WTC11 (cell line): ENCODE results near the gene NUF2. TPM values are rescaled to one million over a fixed set of nuclear protein-coding genes. Genes with fewer than 3 reads are reported as not detected.

ENCODE experiments used
- ATAC-seq: fragments of 200-7000 bp; cut with Tn5 transposase; 2 replicates; pipeline ENCODE4 v1.10.0; 2021; ENCODE audit warnings: mild to moderate bottlenecking, moderate library complexity
- CTCF ChIA-PET: fragments of 300-600 bp; sonication (Branson Sonifier 250); formaldehyde crosslinking; loops from one replicate; lab custom pipeline; 2021; ENCODE audit warnings: antibody characterized with exemption; lab: Charles Lee
- POLR2A ChIA-PET: fragments of 350-600 bp; sonication (Branson Sonifier 250); formaldehyde crosslinking; loops from one replicate; lab custom pipeline; 2021; ENCODE audit warnings: antibody characterized with exemption; lab: Charles Lee
- DNase-seq: peaks from one replicate; pipeline ENCODE4 v3.0.0; 2021; ENCODE audit warnings: low spot score
- H3K27ac Mint-ChIP-seq: 2 replicates; pipeline ENCODE4 v1.8.0; 2021; ENCODE audit warnings: mixed read lengths
- H3K27me3 Mint-ChIP-seq: 2 replicates; pipeline ENCODE4 v1.8.0; 2021; ENCODE audit warnings: low read depth, mild to moderate bottlenecking, moderate library complexity, mixed read lengths
- H3K36me3 Mint-ChIP-seq: 2 replicates; pipeline ENCODE4 v1.8.0; 2021; ENCODE audit warnings: mixed read lengths
- H3K4me1 Mint-ChIP-seq: 2 replicates; pipeline ENCODE4 v1.8.0; 2022; ENCODE audit warnings: mixed read lengths
- H3K4me3 Mint-ChIP-seq: 2 replicates; pipeline ENCODE4 v1.8.0; 2021; ENCODE audit warnings: mild to moderate bottlenecking, moderate library complexity, mixed read lengths
- H3K9me3 Mint-ChIP-seq: 2 replicates; pipeline ENCODE4 v1.8.0; 2021; ENCODE audit warnings: mixed read lengths
- ETV6 ChIP-seq: sonication (generic); formaldehyde crosslinking; IDR thresholded peaks from 2 replicates; pipeline ENCODE4 v1.8.1; 2022; ENCODE audit warnings: mild to moderate bottlenecking, missing genetic modification reagents
- IRF2 ChIP-seq: sonication (generic); formaldehyde crosslinking; IDR thresholded peaks from 2 replicates; pipeline ENCODE4 v1.8.0; 2022; ENCODE audit warnings: low read depth, missing genetic modification reagents, borderline replicate concordance
- NFATC4 ChIP-seq: fragments of 250-450 bp; sonication (Bioruptor Pico); IDR thresholded peaks from 2 replicates; pipeline ENCODE4 v1.9.0; 2021; ENCODE audit warnings: mild to moderate bottlenecking
- SMAD3 ChIP-seq: sonication (generic); formaldehyde crosslinking; IDR thresholded peaks from 2 replicates; pipeline ENCODE4 v1.8.0; 2022; ENCODE audit warnings: missing genetic modification reagents, mild to moderate bottlenecking, borderline replicate concordance
- SOX15 ChIP-seq: fragments of 250-450 bp; sonication (Bioruptor Pico); IDR thresholded peaks from 2 replicates; pipeline ENCODE4 v1.9.0; 2021; ENCODE audit warnings: mild to moderate bottlenecking
- TCF7 ChIP-seq: sonication (generic); formaldehyde crosslinking; IDR thresholded peaks from 2 replicates; pipeline ENCODE4 v1.8.0; 2022; ENCODE audit warnings: mild to moderate bottlenecking, low read depth, missing genetic modification reagents, moderate library complexity
- TP53 ChIP-seq: sonication (generic); formaldehyde crosslinking; IDR thresholded peaks from 2 replicates; pipeline ENCODE4 v1.8.1; 2023; ENCODE audit warnings: mild to moderate bottlenecking, missing genetic modification reagents
- ZNF232 ChIP-seq: sonication (generic); formaldehyde crosslinking; IDR thresholded peaks from 2 replicates; pipeline ENCODE4 v1.8.0; 2022; ENCODE audit warnings: mild to moderate bottlenecking, missing genetic modification reagents
- ZNF671 ChIP-seq: fragments of 250-450 bp; sonication (Bioruptor Pico); IDR thresholded peaks from 2 replicates; pipeline ENCODE4 v1.8.0; 2021; ENCODE audit warnings: mild to moderate bottlenecking
- total RNA-seq: library from RNA; stranded (reverse); gene quantifications from 3 replicates; pipeline ENCODE4 v1.2.3, GENCODE V29; 2021
- TF ChIP-seq, protein P1 (sequence below): fragments of 250-450 bp; sonication (Bioruptor Pico); IDR thresholded peaks from 2 replicates; pipeline ENCODE4 v1.9.0; 2021; ENCODE audit warnings: mild to moderate bottlenecking, borderline replicate concordance
- TF ChIP-seq, protein P2 (sequence below): fragments of 250-450 bp; sonication (Bioruptor Pico); IDR thresholded peaks from 2 replicates; pipeline ENCODE4 v2.1.2; 2022; ENCODE audit warnings: mild to moderate bottlenecking, moderate library complexity
- TF ChIP-seq, protein P3 (sequence below): sonication (generic); formaldehyde crosslinking; conservative IDR thresholded peaks from 2 replicates; pipeline ENCODE4 v1.8.1; 2023; ENCODE audit warnings: mild to moderate bottlenecking, low read depth, missing genetic modification reagents, moderate library complexity
- TF ChIP-seq, protein P4 (sequence below): sonication (generic); formaldehyde crosslinking; IDR thresholded peaks from 2 replicates; pipeline ENCODE4 v1.8.0; 2022; ENCODE audit warnings: mild to moderate bottlenecking, missing genetic modification reagents
- TF ChIP-seq, protein P5 (sequence below): fragments of 250-450 bp; sonication (Bioruptor Pico); IDR thresholded peaks from 2 replicates; pipeline ENCODE4 v1.9.0; 2021; ENCODE audit warnings: moderate library complexity, mild to moderate bottlenecking, inconsistent platforms, borderline replicate concordance
- TF ChIP-seq, protein P6 (sequence below): sonication (generic); formaldehyde crosslinking; IDR thresholded peaks from 2 replicates; pipeline ENCODE4 v1.8.1; 2022; ENCODE audit warnings: missing genetic modification reagents, borderline replicate concordance
- TF ChIP-seq, protein P7 (sequence below): fragments of 250-450 bp; sonication (Bioruptor Pico); IDR thresholded peaks from 2 replicates; pipeline ENCODE4 v1.8.0; 2021; ENCODE audit warnings: mild to moderate bottlenecking

The NUF2 gene
- total RNA-seq, 1 experiment from 2014 or later = 32.9 TPM

DNA sequence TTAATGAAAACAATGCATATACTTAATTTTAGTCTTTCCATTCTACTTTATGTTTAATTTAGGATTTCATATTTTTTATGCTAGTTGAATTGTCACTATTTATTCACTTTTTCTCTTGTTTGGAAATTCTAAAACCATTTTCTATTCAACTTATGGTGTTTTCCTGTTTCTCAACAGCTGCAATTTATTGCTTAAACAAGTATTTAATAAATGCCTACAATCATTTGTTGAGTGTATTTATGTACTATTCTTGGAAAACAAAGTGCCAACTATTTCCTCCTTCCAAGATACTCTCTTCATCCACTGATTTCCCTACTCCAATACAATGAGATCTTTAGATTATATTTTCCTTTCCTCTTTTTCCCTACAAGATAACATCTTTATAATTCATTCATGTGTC is 65.4 kb downstream of the NUF2 start (continued):
- TF ChIP-seq, protein P1, sequence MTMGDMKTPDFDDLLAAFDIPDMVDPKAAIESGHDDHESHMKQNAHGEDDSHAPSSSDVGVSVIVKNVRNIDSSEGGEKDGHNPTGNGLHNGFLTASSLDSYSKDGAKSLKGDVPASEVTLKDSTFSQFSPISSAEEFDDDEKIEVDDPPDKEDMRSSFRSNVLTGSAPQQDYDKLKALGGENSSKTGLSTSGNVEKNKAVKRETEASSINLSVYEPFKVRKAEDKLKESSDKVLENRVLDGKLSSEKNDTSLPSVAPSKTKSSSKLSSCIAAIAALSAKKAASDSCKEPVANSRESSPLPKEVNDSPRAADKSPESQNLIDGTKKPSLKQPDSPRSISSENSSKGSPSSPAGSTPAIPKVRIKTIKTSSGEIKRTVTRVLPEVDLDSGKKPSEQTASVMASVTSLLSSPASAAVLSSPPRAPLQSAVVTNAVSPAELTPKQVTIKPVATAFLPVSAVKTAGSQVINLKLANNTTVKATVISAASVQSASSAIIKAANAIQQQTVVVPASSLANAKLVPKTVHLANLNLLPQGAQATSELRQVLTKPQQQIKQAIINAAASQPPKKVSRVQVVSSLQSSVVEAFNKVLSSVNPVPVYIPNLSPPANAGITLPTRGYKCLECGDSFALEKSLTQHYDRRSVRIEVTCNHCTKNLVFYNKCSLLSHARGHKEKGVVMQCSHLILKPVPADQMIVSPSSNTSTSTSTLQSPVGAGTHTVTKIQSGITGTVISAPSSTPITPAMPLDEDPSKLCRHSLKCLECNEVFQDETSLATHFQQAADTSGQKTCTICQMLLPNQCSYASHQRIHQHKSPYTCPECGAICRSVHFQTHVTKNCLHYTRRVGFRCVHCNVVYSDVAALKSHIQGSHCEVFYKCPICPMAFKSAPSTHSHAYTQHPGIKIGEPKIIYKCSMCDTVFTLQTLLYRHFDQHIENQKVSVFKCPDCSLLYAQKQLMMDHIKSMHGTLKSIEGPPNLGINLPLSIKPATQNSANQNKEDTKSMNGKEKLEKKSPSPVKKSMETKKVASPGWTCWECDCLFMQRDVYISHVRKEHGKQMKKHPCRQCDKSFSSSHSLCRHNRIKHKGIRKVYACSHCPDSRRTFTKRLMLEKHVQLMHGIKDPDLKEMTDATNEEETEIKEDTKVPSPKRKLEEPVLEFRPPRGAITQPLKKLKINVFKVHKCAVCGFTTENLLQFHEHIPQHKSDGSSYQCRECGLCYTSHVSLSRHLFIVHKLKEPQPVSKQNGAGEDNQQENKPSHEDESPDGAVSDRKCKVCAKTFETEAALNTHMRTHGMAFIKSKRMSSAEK (CRISPR knock-in tag) = no peak
- TF ChIP-seq, protein P2, sequence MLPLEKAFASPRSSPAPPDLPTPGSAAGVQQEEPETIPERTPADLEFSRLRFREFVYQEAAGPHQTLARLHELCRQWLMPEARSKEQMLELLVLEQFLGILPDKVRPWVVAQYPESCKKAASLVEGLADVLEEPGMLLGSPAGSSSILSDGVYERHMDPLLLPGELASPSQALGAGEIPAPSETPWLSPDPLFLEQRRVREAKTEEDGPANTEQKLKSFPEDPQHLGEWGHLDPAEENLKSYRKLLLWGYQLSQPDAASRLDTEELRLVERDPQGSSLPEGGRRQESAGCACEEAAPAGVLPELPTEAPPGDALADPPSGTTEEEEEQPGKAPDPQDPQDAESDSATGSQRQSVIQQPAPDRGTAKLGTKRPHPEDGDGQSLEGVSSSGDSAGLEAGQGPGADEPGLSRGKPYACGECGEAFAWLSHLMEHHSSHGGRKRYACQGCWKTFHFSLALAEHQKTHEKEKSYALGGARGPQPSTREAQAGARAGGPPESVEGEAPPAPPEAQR = no peak
- TF ChIP-seq, protein P3, sequence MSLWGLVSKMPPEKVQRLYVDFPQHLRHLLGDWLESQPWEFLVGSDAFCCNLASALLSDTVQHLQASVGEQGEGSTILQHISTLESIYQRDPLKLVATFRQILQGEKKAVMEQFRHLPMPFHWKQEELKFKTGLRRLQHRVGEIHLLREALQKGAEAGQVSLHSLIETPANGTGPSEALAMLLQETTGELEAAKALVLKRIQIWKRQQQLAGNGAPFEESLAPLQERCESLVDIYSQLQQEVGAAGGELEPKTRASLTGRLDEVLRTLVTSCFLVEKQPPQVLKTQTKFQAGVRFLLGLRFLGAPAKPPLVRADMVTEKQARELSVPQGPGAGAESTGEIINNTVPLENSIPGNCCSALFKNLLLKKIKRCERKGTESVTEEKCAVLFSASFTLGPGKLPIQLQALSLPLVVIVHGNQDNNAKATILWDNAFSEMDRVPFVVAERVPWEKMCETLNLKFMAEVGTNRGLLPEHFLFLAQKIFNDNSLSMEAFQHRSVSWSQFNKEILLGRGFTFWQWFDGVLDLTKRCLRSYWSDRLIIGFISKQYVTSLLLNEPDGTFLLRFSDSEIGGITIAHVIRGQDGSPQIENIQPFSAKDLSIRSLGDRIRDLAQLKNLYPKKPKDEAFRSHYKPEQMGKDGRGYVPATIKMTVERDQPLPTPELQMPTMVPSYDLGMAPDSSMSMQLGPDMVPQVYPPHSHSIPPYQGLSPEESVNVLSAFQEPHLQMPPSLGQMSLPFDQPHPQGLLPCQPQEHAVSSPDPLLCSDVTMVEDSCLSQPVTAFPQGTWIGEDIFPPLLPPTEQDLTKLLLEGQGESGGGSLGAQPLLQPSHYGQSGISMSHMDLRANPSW (CRISPR knock-in tag) = no peak
- TF ChIP-seq, protein P4, sequence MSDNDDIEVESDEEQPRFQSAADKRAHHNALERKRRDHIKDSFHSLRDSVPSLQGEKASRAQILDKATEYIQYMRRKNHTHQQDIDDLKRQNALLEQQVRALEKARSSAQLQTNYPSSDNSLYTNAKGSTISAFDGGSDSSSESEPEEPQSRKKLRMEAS = no peak

DNA sequence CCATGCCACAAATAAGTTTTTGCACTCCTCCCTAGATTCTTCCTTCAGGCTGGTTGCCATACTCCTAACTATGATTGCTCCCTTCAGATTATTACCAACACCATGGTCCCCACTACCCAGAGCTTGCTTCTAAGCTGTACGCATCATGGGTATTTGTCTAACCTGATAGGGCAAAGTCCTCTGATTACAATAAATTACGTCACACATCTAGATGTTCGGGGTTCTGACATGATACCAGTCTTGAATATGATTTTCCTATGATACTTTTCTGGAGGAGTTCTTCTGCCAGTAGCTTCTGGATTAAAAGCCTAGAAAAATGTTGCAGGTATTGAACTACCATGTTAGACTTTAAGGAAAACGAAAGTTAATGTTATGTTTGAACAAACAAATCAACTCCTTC is 67.2 kb downstream of the NUF2 start:
- no peak overlapping the region for H3K4me3 Mint-ChIP-seq
- ChIA-PET CTCF (interaction anchor here (1.5 kb wide), 1 partner anchor 1756 kb away, joined by 3 read pairs; no protein-coding TSS in a partner anchor), POLR2A (no interaction called here)
- no peaks in the 10 kb centered on the region for H3K27me3 Mint-ChIP-seq
- ATAC-seq (no peak), DNase-seq (no peak)
- no peak for TF ChIP-seq ZNF671 (CRISPR knock-in tag)
- TF ChIP-seq, protein P5, sequence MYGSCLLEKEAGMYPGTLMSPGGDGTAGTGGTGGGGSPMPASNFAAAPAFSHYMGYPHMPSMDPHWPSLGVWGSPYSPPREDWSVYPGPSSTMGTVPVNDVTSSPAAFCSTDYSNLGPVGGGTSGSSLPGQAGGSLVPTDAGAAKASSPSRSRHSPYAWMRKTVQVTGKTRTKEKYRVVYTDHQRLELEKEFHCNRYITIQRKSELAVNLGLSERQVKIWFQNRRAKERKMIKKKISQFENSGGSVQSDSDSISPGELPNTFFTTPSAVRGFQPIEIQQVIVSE (CRISPR knock-in tag) = no peak
- TF ChIP-seq NFATC4 (CRISPR knock-in tag) = no peak
- TF ChIP-seq SOX15 (CRISPR knock-in tag) = no peak
- TF ChIP-seq TCF7 (CRISPR knock-in tag) = no peak
- no peak for TF ChIP-seq TP53 (CRISPR knock-in tag)
- TF ChIP-seq, protein P6, sequence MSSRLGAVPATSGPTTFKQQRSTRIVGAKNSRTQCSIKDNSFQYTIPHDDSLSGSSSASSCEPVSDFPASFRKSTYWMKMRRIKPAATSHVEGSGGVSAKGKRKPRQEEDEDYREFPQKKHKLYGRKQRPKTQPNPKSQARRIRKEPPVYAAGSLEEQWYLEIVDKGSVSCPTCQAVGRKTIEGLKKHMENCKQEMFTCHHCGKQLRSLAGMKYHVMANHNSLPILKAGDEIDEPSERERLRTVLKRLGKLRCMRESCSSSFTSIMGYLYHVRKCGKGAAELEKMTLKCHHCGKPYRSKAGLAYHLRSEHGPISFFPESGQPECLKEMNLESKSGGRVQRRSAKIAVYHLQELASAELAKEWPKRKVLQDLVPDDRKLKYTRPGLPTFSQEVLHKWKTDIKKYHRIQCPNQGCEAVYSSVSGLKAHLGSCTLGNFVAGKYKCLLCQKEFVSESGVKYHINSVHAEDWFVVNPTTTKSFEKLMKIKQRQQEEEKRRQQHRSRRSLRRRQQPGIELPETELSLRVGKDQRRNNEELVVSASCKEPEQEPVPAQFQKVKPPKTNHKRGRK (CRISPR knock-in tag) = no peak
- TF ChIP-seq ETV6 (CRISPR knock-in tag) = no peak
- no peak for TF ChIP-seq IRF2
- TF ChIP-seq, protein P7, sequence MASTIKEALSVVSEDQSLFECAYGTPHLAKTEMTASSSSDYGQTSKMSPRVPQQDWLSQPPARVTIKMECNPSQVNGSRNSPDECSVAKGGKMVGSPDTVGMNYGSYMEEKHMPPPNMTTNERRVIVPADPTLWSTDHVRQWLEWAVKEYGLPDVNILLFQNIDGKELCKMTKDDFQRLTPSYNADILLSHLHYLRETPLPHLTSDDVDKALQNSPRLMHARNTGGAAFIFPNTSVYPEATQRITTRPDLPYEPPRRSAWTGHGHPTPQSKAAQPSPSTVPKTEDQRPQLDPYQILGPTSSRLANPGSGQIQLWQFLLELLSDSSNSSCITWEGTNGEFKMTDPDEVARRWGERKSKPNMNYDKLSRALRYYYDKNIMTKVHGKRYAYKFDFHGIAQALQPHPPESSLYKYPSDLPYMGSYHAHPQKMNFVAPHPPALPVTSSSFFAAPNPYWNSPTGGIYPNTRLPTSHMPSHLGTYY (CRISPR knock-in tag) = no peak
- no peak for TF ChIP-seq ZNF232 (CRISPR knock-in tag)
- TF ChIP-seq SMAD3 (CRISPR knock-in tag) = no peak
- no peak overlapping the region for H3K27ac Mint-ChIP-seq
- H3K36me3 Mint-ChIP-seq = no peaks in the 10 kb centered on the region
- H3K9me3 Mint-ChIP-seq = peaks cover 5% of the 10 kb centered on the region
- no peaks in the 10 kb centered on the region for H3K4me1 Mint-ChIP-seq
